ENCODE data around the gene TUBG1.
A peak's percentile ranks its signal among the peaks of the same experiment; 100 is the strongest.

TUBG1 gene

GRCh38 chr17:42609182-42609813, at the start of gene TUBG1, which contains the start of gene RETREG3:
Gene TUBG1, plus strand, starts transcription at chr17:42609683. Its CDS starts 55 bp downstream, at chr17:42609738.
Gene RETREG3, minus strand, starts transcription at chr17:42609374. Its CDS starts 50 bp downstream, at chr17:42609324.
- peak; percentile 99 for DNase-seq

GRCh38 chr17:42560246-42560645, 49.2 kb upstream of the TUBG1 start:
- DNase-seq, result no peak

- DNase-seq, result peak; percentile 98
These were observed 47.5 kb upstream of the TUBG1 start, which contains the start of gene COASY for GRCh38 chr17:42561897-42562387. Gene COASY, plus strand, starts transcription at chr17:42562148. Its CDS starts 475 bp downstream, at chr17:42562623.

- no peak for DNase-seq
These were observed 46.9 kb upstream of the TUBG1 start for GRCh38 chr17:42562388-42563142.

- DNase-seq, result no peak
These were observed 46.4 kb upstream of the TUBG1 start for GRCh38 chr17:42563143-42563509.

GRCh38 chr17:42563543-42563942, 45.9 kb upstream of the TUBG1 start:
- DNase-seq, result no peak

- no peak for DNase-seq
These were observed 45.5 kb upstream of the TUBG1 start for GRCh38 chr17:42563950-42564349.

- DNase-seq, result no peak
These were observed 44.5 kb upstream of the TUBG1 start for GRCh38 chr17:42564815-42565522.

- DNase-seq, result no peak
These were observed 43.8 kb upstream of the TUBG1 start for GRCh38 chr17:42565523-42566214.

- DNase-seq, result peak; percentile 45
These were observed 43.1 kb upstream of the TUBG1 start for GRCh38 chr17:42566215-42566882.

GRCh38 chr17:42566883-42567573, 42.5 kb upstream of the TUBG1 start, which contains the start of gene MLX:
Gene MLX, plus strand, starts transcription at chr17:42567100. Its CDS starts 25 bp downstream, at chr17:42567125.
- peak; percentile 95 for DNase-seq

- no peak for DNase-seq
These were observed 41.0 kb upstream of the TUBG1 start for GRCh38 chr17:42568341-42569111.

- DNase-seq, result no peak
These were observed 37.9 kb upstream of the TUBG1 start for GRCh38 chr17:42571435-42572225.

GRCh38 chr17:42573095-42573494, 36.4 kb upstream of the TUBG1 start:
- no peak for DNase-seq

- no peak for DNase-seq
These were observed 35.0 kb upstream of the TUBG1 start for GRCh38 chr17:42574463-42574862.

- no peak for DNase-seq
These were observed 32.3 kb upstream of the TUBG1 start for GRCh38 chr17:42577140-42577531.

GRCh38 chr17:42577532-42578281, 31.8 kb upstream of the TUBG1 start, which contains the start of gene PSMC3IP:
Gene PSMC3IP, minus strand, starts transcription at chr17:42577729. Its CDS starts 43 bp downstream, at chr17:42577686.
- DNase-seq, result peak; percentile 95

- DNase-seq, result peak; percentile 84
These were observed 31.1 kb upstream of the TUBG1 start for GRCh38 chr17:42578282-42578869.

Data from right forelimb (tissue), 1 donor.